ENCODE results near the gene CHRNA1. TPM values are rescaled to one million over a fixed set of nuclear protein-coding genes. Genes with fewer than 3 reads are reported as not detected.

The CHRNA1 gene
- total RNA-seq, 1 donor from 2014 or later = 3.7 TPM

DNA sequence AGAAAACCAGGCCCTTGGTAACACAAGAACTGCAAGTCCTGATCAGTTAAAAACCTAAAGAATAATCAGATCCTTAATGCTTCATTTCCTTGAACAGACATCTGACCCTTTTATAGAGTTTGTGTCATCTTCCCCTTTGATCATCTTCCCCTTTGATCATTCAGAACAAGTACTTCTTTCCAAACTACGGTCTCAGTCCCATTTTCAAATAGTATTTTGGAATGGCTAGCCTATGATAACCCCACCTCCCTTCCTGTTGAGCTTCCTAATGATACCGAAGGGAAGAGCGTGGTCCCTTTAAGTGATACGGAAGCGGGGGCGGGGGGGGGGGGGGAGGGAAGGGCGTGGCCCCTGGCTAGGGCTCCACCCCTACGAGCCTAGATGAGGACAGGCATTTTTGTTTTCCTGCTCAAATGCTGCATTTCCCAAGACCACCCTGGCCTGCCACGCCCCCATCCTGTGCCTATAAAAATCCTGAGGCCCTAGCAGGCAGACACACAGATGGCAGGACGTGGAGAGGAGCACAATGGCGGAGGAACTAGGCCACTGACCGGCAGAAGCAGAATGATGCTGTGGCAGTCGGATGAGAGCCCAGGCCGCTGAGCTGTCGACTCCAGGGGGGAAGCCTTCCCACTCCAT lies 24.1 kb upstream of the CHRNA1 start:
- Histone ChIP-seq H3K79me2 (ENCODE audit: insufficient read depth, low read length) (no peaks in the 10 kb centered on the region), H3K9ac (ENCODE audit: low read length) (peak overlapping the region; percentile 80), H3K4me3 (ENCODE audit: insufficient read depth, low read depth, low read length) (no peak overlapping the region), H3K27me3 (ENCODE audit: insufficient read depth, low read length) (no peaks in the 10 kb centered on the region), H3K9me3 (ENCODE audit: insufficient read depth, low read depth, low read length) (no peaks in the 10 kb centered on the region), H3K36me3 (ENCODE audit: insufficient read depth, low read length) (no peaks in the 10 kb centered on the region), H3K27ac (ENCODE audit: low read depth, low read length) (peak overlapping the region; percentile 98), H2AFZ (ENCODE audit: low read depth, low read length) (peak overlapping the region; percentile 55), H3K4me1 (ENCODE audit: insufficient read depth, low read length) (peaks cover 37% of the 10 kb centered on the region), H4K20me1 (ENCODE audit: insufficient read depth, low read length) (no peaks in the 10 kb centered on the region), H3K4me2 (ENCODE audit: low read length) (peak overlapping the region; percentile 60)
- no peak for TF ChIP-seq EZH2 (IDR thresholded peaks at IDR 0.05; ENCODE audit: insufficient read depth, low read length)
- TF ChIP-seq, protein P1, sequence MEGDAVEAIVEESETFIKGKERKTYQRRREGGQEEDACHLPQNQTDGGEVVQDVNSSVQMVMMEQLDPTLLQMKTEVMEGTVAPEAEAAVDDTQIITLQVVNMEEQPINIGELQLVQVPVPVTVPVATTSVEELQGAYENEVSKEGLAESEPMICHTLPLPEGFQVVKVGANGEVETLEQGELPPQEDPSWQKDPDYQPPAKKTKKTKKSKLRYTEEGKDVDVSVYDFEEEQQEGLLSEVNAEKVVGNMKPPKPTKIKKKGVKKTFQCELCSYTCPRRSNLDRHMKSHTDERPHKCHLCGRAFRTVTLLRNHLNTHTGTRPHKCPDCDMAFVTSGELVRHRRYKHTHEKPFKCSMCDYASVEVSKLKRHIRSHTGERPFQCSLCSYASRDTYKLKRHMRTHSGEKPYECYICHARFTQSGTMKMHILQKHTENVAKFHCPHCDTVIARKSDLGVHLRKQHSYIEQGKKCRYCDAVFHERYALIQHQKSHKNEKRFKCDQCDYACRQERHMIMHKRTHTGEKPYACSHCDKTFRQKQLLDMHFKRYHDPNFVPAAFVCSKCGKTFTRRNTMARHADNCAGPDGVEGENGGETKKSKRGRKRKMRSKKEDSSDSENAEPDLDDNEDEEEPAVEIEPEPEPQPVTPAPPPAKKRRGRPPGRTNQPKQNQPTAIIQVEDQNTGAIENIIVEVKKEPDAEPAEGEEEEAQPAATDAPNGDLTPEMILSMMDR (IDR thresholded peaks at IDR 0.05; ENCODE audit: insufficient read depth, low read depth, low read length) = no peak
- DNase-seq (ENCODE audit: low read depth) (peak; percentile 29), FAIRE-seq (no peak)
- H3K27me3 Mint-ChIP-seq (ENCODE audit: low read depth, unreplicated experiment) = no peaks in the 10 kb centered on the region
- H3K4me1 Mint-ChIP-seq (ENCODE audit: low read depth, unreplicated experiment) = peaks cover 28% of the 10 kb centered on the region
- peak overlapping the region; percentile 50 for H3K4me3 Mint-ChIP-seq (ENCODE audit: unreplicated experiment)
- no peaks in the 10 kb centered on the region for H3K36me3 Mint-ChIP-seq (ENCODE audit: low read depth, unreplicated experiment)
- peak overlapping the region; percentile 98 for H3K27ac Mint-ChIP-seq (ENCODE audit: unreplicated experiment)
- H3K9me3 Mint-ChIP-seq (ENCODE audit: unreplicated experiment) = no peaks in the 10 kb centered on the region

DNA sequence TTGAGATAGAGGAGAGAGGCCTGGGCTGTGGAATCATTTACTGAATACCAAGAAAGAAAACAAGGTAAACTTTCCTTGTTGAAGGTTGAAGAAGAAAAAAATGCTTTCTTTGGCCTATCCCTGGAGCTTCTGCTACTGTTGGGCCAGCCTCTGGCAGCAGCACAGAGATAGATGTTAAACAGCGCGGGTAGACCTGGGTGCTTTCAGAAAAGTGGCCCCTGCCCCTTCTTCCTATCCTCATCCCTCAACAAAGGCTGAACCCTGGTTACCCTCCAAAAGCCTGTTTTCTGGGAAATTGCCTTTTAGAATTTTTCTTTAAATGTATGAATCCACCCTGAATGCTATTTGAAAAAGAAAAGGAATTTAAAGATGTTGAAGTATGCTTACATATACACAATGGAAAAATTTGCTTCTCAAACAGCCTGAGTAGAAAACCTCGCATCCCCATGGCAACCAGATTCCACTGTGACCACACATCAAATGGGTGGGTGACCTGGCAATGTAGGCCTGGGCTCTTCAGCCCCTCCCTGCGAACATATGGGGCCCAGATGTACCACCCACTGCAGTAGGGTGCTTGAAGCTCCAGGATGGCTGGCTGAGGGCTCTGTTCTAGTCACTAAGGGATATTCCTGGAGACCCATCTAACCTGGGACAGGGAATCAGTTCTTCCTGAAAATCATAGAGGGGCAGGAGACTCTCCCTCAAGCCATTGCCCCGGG lies 23.4 kb upstream of the CHRNA1 start:
- H3K79me2 ChIP-seq (ENCODE audit: insufficient read depth, low read length) = no peaks in the 10 kb centered on the region
- Mint-ChIP-seq H3K27ac (ENCODE audit: unreplicated experiment) (peak overlapping the region; percentile 98), H3K27me3 (ENCODE audit: low read depth, unreplicated experiment) (no peaks in the 10 kb centered on the region), H3K9me3 (ENCODE audit: unreplicated experiment) (no peaks in the 10 kb centered on the region), H3K4me1 (ENCODE audit: low read depth, unreplicated experiment) (peaks cover 28% of the 10 kb centered on the region), H3K4me3 (ENCODE audit: unreplicated experiment) (no peak overlapping the region), H3K36me3 (ENCODE audit: low read depth, unreplicated experiment) (no peaks in the 10 kb centered on the region)
- no peaks in the 10 kb centered on the region for H3K27me3 ChIP-seq (ENCODE audit: insufficient read depth, low read length)
- TF ChIP-seq, protein P1 (IDR thresholded peaks at IDR 0.05; ENCODE audit: insufficient read depth, low read depth, low read length) = no peak
- TF ChIP-seq EZH2 (IDR thresholded peaks at IDR 0.05; ENCODE audit: insufficient read depth, low read length) = no peak
- DNase-seq (ENCODE audit: low read depth) (peak; percentile 100), FAIRE-seq (peak; percentile 86)
- no peak overlapping the region for H2AFZ ChIP-seq (ENCODE audit: low read depth, low read length)
- H3K4me3 ChIP-seq (ENCODE audit: insufficient read depth, low read depth, low read length) = no peak overlapping the region
- H3K36me3 ChIP-seq (ENCODE audit: insufficient read depth, low read length) = no peaks in the 10 kb centered on the region
- H3K27ac ChIP-seq (ENCODE audit: low read depth, low read length) = peak overlapping the region; percentile 98
- peak overlapping the region; percentile 60 for H3K4me2 ChIP-seq (ENCODE audit: low read length)
- peak overlapping the region; percentile 80 for H3K9ac ChIP-seq (ENCODE audit: low read length)
- no peaks in the 10 kb centered on the region for H4K20me1 ChIP-seq (ENCODE audit: insufficient read depth, low read length)
- H3K9me3 ChIP-seq (ENCODE audit: insufficient read depth, low read depth, low read length) = no peaks in the 10 kb centered on the region
- peaks cover 37% of the 10 kb centered on the region for H3K4me1 ChIP-seq (ENCODE audit: insufficient read depth, low read length)
